Activated CD4-positive, alpha-beta T cell treated with anti-CD3 and anti-CD28 coated beads for 24 hours (primary cell): ENCODE data around the gene CDK6.
A peak's percentile ranks its signal among the peaks of the same experiment; 100 is the strongest.
"Not testable (repeated sequence)": the region's sequence is repeated elsewhere in the genome, so short reads cannot be mapped to it uniquely, and the experiment has no call there.

Source experiments
- DNase-seq, 2 donors: peaks; one replicate each; pipeline ENCODE4 v3.0.0-alpha.2; 2020; ENCODE audit warnings: low read depth in 2 of 2

CDK6 gene

GRCh38 chr7:92624298-92624996 is 211.9 kb downstream of the CDK6 start:
- DNase-seq, result no peak

- DNase-seq, result no peak
Measured at GRCh38 chr7:92623544-92623943, 212.8 kb downstream of the CDK6 start.

GRCh38 chr7:92622685-92623084 is 213.7 kb downstream of the CDK6 start:
- no peak for DNase-seq

GRCh38 chr7:92622030-92622429 is 214.3 kb downstream of the CDK6 start:
- DNase-seq, result no peak

GRCh38 chr7:92621561-92622023 is 214.8 kb downstream of the CDK6 start:
- DNase-seq, result no peak

- DNase-seq, result peak; percentile 64 to 69
Measured at GRCh38 chr7:92621026-92621540, 215.3 kb downstream of the CDK6 start.

GRCh38 chr7:92615861-92616260 is 220.5 kb downstream of the CDK6 start:
- DNase-seq, result no peak

- no peak for DNase-seq
Measured at GRCh38 chr7:92614660-92615174, 221.7 kb downstream of the CDK6 start.

- no peak for DNase-seq
Measured at GRCh38 chr7:92613720-92614119, 222.7 kb downstream of the CDK6 start.

GRCh38 chr7:92613214-92613613 is 223.2 kb downstream of the CDK6 start:
- DNase-seq, result no peak

- DNase-seq, result no peak
Measured at GRCh38 chr7:92612501-92612900, 223.9 kb downstream of the CDK6 start.

GRCh38 chr7:92611735-92612134 is 224.6 kb downstream of the CDK6 start:
- DNase-seq, result no peak

- DNase-seq, result no peak
Measured at GRCh38 chr7:92609921-92610518, 226.4 kb downstream of the CDK6 start.

- DNase-seq, result no peak
Measured at GRCh38 chr7:92608380-92609322, 227.7 kb downstream of the CDK6 start.

GRCh38 chr7:92606985-92607384 is 229.4 kb downstream of the CDK6 start:
- no peak for DNase-seq

GRCh38 chr7:92604517-92604916 is 231.9 kb downstream of the CDK6 start:
- DNase-seq, result not testable (repeated sequence)

- DNase-seq, result no peak
Measured at GRCh38 chr7:92603089-92603445, 233.3 kb downstream of the CDK6 start.

GRCh38 chr7:92602352-92603088 is 233.9 kb downstream of the CDK6 start:
- no peak for DNase-seq

- no peak for DNase-seq
Measured at GRCh38 chr7:92598310-92598981, 237.9 kb downstream of the CDK6 start.

GRCh38 chr7:92595281-92595680 is 241.1 kb downstream of the CDK6 start:
- DNase-seq, result no peak

GRCh38 chr7:92594746-92595145 is 241.6 kb downstream of the CDK6 start:
- no peak for DNase-seq
